B cell (primary cell): Measurements from ENCODE around the gene PDZRN4. TPM values are rescaled to one million over a fixed set of nuclear protein-coding genes. Genes with fewer than 3 reads are reported as not detected.

Experiments
- ATAC-seq: fragments of 200-7000 bp; cut with Tn5 transposase; one replicate; pipeline ENCODE4 v1.10.0; 2021; ENCODE audit warnings: low read depth, mild to moderate bottlenecking, moderate number of reproducible peaks, moderate library complexity
- CTCF ChIA-PET: fragments of 350-600 bp; sonication (Branson Sonifier 250); formaldehyde crosslinking; loops from one replicate; lab custom pipeline; 2021; ENCODE audit warnings: antibody characterized with exemption, inconsistent platforms; lab: Charles Lee
- POLR2A ChIA-PET: fragments of 350-600 bp; sonication (Branson Sonifier 250); formaldehyde crosslinking; loops from one replicate; lab custom pipeline; 2021; ENCODE audit warnings: antibody characterized with exemption; lab: Charles Lee
- DNase-seq: peaks from one replicate; pipeline ENCODE4 v3.0.0; 2013
- H2AFZ ChIP-seq: 2 replicates; pipeline ENCODE4 v1.6.1; 2012; ENCODE audit warnings: mild to moderate bottlenecking, low read depth, low read length; ENCODE audit not compliant: insufficient read depth, poor library complexity, severe bottlenecking
- H3K27ac ChIP-seq, 2 donors: 1 replicate in 1 of 2; 2 replicates in 1 of 2; pipeline ENCODE4 v1.5.1; 2012 to 2013; ENCODE audit warnings: low read length in 2 of 2, mild to moderate bottlenecking in 2 of 2, moderate library complexity in 1 of 2
- H3K27me3 ChIP-seq, 4 experiments: fragments of 200-600 bp in 1 of 4; sonication (generic) in 1 of 4; replicated peaks in 1 of 4; 1 replicate in 2 of 4; 2 replicates in 2 of 4; pipeline versions ENCODE4 v1.6.1 to v1.7.0; 2013 to 2016; ENCODE audit warnings: low read length in 3 of 4, mild to moderate bottlenecking in 2 of 4, mixed read lengths in 1 of 4, moderate library complexity in 1 of 4; ENCODE audit not compliant: insufficient read depth in 4 of 4, control insufficient read depth in 3 of 4; ENCODE audit errors: control extremely low read depth in 1 of 4
- H3K36me3 ChIP-seq, 2 experiments: replicated peaks in 1 of 2; 1 replicate in 1 of 2; 2 replicates in 1 of 2; pipeline versions ENCODE4 v1.6.1 to v1.7.1; 2013; ENCODE audit warnings: low read length in 1 of 2; ENCODE audit not compliant: insufficient read depth in 2 of 2, control insufficient read depth in 1 of 2; ENCODE audit errors: control extremely low read depth in 1 of 2, extremely low read depth in 1 of 2
- H3K4me1 ChIP-seq, 2 donors: fragments of 200-600 bp in 1 of 2; sonication (generic) in 1 of 2; 1 replicate in 1 of 2; 2 replicates in 1 of 2; pipeline versions ENCODE4 v1.5.1 to v1.6.1; 2013 to 2017; ENCODE audit warnings: low read length in 2 of 2; ENCODE audit not compliant: control insufficient read depth in 2 of 2, insufficient read depth in 2 of 2
- H3K4me2 ChIP-seq: replicated peaks from 2 replicates; pipeline ENCODE3; 2012; ENCODE audit warnings: mild to moderate bottlenecking, low read depth, low read length; ENCODE audit not compliant: poor library complexity, severe bottlenecking
- H3K4me3 ChIP-seq, 5 experiments: fragments of 200-600 bp in 1 of 5; sonication (generic) in 1 of 5; 1 replicate in 3 of 5; 2 replicates in 2 of 5; pipeline versions ENCODE4 v1.5.1 to v1.7.0; 2011 to 2016; ENCODE audit warnings: low read length in 4 of 5, mild to moderate bottlenecking in 4 of 5, low read depth in 2 of 5, control low read depth in 1 of 5, moderate library complexity in 1 of 5; ENCODE audit not compliant: insufficient read depth in 1 of 5; ENCODE audit errors: control extremely low read depth in 1 of 5, extremely low read depth in 1 of 5
- H3K79me2 ChIP-seq: fragments of 200-600 bp; sonication (generic); one replicate; pipeline ENCODE4 v1.6.0; 2016; ENCODE audit warnings: low read length; ENCODE audit not compliant: control insufficient read depth, insufficient read depth
- H3K9ac ChIP-seq: fragments of 200-600 bp; sonication (generic); 2 replicates; pipeline ENCODE4 v1.6.1; 2017; ENCODE audit warnings: mild to moderate bottlenecking, low read length, moderate library complexity
- H3K9me3 ChIP-seq, 3 donors: one replicate each; pipeline versions ENCODE4 v1.6.1 to v1.7.1; 2013; ENCODE audit warnings: low read length in 2 of 3; ENCODE audit not compliant: control insufficient read depth in 2 of 3, insufficient read depth in 1 of 3; ENCODE audit errors: control extremely low read depth in 1 of 3
- H4K20me1 ChIP-seq: 2 replicates; pipeline ENCODE4 v1.6.0; 2012; ENCODE audit warnings: mild to moderate bottlenecking, low read length; ENCODE audit not compliant: insufficient read depth, control insufficient read depth, poor library complexity, severe bottlenecking
- H3K27ac Mint-ChIP-seq: one replicate; pipeline ENCODE4 v1.8.0; 2021; ENCODE audit warnings: mixed read lengths
- H3K27me3 Mint-ChIP-seq: one replicate; pipeline ENCODE4 v1.8.0; 2021; ENCODE audit warnings: mixed read lengths
- H3K4me1 Mint-ChIP-seq: one replicate; pipeline ENCODE4 v1.8.0; 2021; ENCODE audit warnings: mixed read lengths
- H3K4me3 Mint-ChIP-seq: one replicate; pipeline ENCODE4 v1.8.0; 2021; ENCODE audit warnings: mixed read lengths
- H3K9me3 Mint-ChIP-seq: one replicate; pipeline ENCODE4 v1.8.0; 2022; ENCODE audit warnings: mixed read lengths; ENCODE audit not compliant: insufficient read depth
- CTCF ChIP-seq: fragments of 200-600 bp; IDR thresholded peaks from one replicate; pipeline ENCODE4 v1.8.0; 2022; ENCODE audit warnings: antibody characterized with exemption, mild to moderate bottlenecking
- EZH2 ChIP-seq: IDR thresholded peaks from 2 replicates; pipeline ENCODE4 v1.6.1; 2012; ENCODE audit warnings: borderline replicate concordance, low read depth, mild to moderate bottlenecking, moderate library complexity, low read length; ENCODE audit not compliant: insufficient read depth, poor library complexity, severe bottlenecking
- WGBS: methylation state at CpG from one replicate; pipeline ENCODE4 v1.1.5; 2013; ENCODE audit warnings: missing lambda C conversion rate; ENCODE audit not compliant: insufficient coverage; 5-methylcytosine and 5-hydroxymethylcytosine counted together
- intact Hi-C: fragments of 100-400 bp; cut with micrococcal nuclease; formaldehyde crosslinking; loops from one replicate; pipeline ENCODE4 v1.10.0; 2022
- polyA plus RNA-seq: library from polyadenylated mRNA; depleted of rRNA; stranded (reverse); fragments of >200 nt; gene quantifications from 2 replicates; pipeline ENCODE4 v1.2.3, GENCODE V29; 2012
- total RNA-seq, 2 donors: library from RNA; stranded (reverse); fragments of 120-200 nt in 1 of 2; gene quantifications; 1 replicate in 1 of 2; 2 replicates in 1 of 2; pipeline versions ENCODE4 v1.2.3 to v1.2.4, GENCODE V29; 2013 to 2022

The PDZRN4 gene
- total and polyA plus RNA-seq, 2 donors (not counting 1 experiment from before 2014, with no cell fraction given) = not detected

GRCh38 chr12:41510470-41510869 is 322.4 kb downstream of the PDZRN4 start:
- Histone ChIP-seq H3K27ac (no peak overlapping the region), H3K4me1 (peaks cover 0 to 6% of the 10 kb centered on the region in 2 donors), H3K4me2 (peak overlapping the region; percentile 22), H2AFZ (peak overlapping the region; percentile 14), H3K9ac (no peak overlapping the region), H3K79me2 (no peaks in the 10 kb centered on the region), H4K20me1 (no peaks in the 10 kb centered on the region), H3K36me3 (no peaks in the 10 kb centered on the region), H3K4me3 (no peak overlapping the region), H3K9me3 (no peaks in the 10 kb centered on the region), H3K27me3 (no peaks in the 10 kb centered on the region)
- POLR2A ChIA-PET = no interaction called here
- CTCF ChIA-PET = no interaction called here
- H3K27me3 Mint-ChIP-seq = no peaks in the 10 kb centered on the region
- intact Hi-C loops = no loop called here
- peak overlapping the region; percentile 16 for H3K27ac Mint-ChIP-seq
- no peaks in the 10 kb centered on the region for H3K9me3 Mint-ChIP-seq
- ATAC-seq = no peak
- peaks cover 8% of the 10 kb centered on the region for H3K4me1 Mint-ChIP-seq
- TF ChIP-seq CTCF (no peak), EZH2 (no peak)
- DNase-seq = peak; percentile 5
- no peak overlapping the region for H3K4me3 Mint-ChIP-seq
- no CpG with 5 or more reads among the region's 2 CpGs for WGBS

GRCh38 chr12:41511247-41511646 is 323.1 kb downstream of the PDZRN4 start:
- no peaks in the 10 kb centered on the region for H3K9me3 ChIP-seq
- H3K27me3 Mint-ChIP-seq = no peaks in the 10 kb centered on the region
- intact Hi-C loops = no loop called here
- 60% methylated on average over 1 of the region's 1 CpG for WGBS
- H4K20me1 ChIP-seq = no peaks in the 10 kb centered on the region
- ChIA-PET CTCF (no interaction called here), POLR2A (no interaction called here)
- H3K4me1 Mint-ChIP-seq = peaks cover 8% of the 10 kb centered on the region
- H3K9ac ChIP-seq = no peak overlapping the region
- no peak overlapping the region for H3K4me2 ChIP-seq
- H3K79me2 ChIP-seq = no peaks in the 10 kb centered on the region
- no peaks in the 10 kb centered on the region for H3K36me3 ChIP-seq
- no peaks in the 10 kb centered on the region for H3K27me3 ChIP-seq
- ATAC-seq = no peak
- DNase-seq = no peak
- peaks cover 0 to 6% of the 10 kb centered on the region in 2 donors for H3K4me1 ChIP-seq
- H3K4me3 ChIP-seq = no peak overlapping the region
- TF ChIP-seq EZH2 (no peak), CTCF (no peak)
- H2AFZ ChIP-seq = no peak overlapping the region
- H3K27ac ChIP-seq = no peak overlapping the region
- H3K4me3 Mint-ChIP-seq = no peak overlapping the region
- H3K27ac Mint-ChIP-seq = no peak overlapping the region
- no peaks in the 10 kb centered on the region for H3K9me3 Mint-ChIP-seq
